Measurements from ENCODE around the gene ABCA6.

The ABCA6 gene

DNA sequence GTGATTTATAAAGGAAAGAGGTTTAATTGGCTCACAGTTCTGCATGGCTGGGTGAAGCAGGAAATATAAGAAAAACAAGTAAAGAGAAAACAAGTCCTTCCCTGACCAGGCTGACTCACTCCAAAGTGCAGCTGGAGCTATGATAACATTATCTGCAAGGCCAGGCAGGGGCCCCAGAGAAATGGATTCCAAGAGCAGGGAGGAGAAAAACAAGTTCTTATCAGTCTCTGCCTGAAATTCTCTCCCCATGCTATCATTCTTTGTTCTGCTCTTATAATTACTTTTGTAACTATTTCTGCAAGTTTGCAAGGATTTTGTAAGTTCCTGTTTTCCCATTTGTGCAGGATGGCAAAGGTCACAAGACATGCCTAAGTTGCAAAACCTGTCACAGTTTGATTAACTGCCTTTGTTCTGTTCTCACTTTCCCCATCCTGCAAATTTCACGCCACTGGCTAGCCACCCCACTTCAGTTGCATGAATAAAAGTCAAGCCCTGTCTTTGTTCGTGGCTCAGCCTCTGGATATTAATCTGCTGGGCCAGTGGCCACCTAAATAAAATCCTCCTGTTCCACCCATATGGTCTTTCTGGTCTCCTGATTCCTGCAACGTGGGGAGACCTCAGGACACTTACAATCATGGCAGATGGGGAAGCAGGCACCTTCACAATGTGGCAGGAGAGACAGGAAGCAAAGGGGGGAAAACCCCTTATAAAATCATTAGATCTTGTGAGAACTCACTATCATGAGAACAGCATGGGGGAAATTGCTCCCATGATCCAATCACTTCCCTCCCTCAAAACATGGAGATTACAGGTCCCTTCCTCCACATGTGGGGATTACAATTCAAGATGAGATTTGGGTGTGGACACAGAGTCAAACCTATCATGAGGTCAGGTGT, 94.1 kb downstream of the ABCA6 start:
- DNase-seq (ENCODE audit: low read depth) = peak; percentile 29

DNA sequence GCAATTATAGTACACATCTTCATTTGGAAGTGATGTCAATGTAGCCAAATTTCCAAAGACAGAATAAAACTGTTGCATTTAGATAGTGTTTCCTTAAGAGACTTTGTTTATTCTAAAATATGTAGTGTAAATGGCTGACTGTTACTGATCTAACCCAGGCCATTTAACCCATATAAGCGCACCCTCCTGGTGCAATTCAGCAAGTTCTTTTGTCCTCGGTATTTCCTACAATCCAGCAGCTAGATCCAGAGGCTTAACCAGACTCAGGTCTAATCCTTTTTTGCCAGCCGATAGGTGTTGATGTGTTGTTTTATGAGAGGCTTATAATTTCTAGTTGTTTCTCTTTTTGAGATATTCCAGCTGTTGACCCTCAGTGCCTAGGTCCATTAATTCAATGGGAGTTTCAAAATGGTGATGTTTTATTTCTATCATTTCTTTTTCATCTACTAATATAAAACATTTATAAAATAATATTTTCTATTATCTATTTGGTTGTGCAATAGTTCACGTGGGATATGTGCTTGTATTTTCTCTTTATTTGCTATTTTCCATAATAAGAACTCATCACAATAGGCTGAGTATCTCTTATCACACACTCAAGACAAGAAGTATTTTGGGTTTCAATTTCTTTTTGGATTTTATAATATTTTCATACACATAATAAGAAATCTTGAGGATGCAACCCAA, 95.4 kb downstream of the ABCA6 start:
- no peak for DNase-seq (ENCODE audit: low read depth)

- DNase-seq (ENCODE audit: low read depth) = no peak
Observed at GRCh38 chr17:69045646-69046045, 96.0 kb downstream of the ABCA6 start.

DNA sequence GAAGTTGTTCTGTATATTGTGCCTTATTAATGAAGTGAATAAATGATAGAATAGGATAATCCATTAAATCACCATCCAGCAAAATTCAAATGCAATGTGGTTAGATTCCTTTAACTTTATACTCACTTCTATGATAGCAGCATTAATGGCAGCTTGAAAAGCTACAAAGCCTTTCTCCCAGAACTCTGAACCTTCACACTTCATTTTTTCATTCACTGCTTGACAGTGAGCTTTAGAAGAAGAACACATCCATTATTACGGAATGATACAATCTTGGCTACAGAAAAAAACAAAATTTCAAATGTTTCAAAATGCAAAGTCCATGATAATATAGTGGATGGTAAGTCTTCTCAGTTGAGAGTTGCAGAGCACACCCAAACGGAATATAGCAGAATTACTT, 97.3 kb downstream of the ABCA6 start:
- DNase-seq (ENCODE audit: low read depth) = no peak

- no peak for DNase-seq (ENCODE audit: low read depth)
Observed at GRCh38 chr17:69043098-69043734, 98.5 kb downstream of the ABCA6 start.

DNA sequence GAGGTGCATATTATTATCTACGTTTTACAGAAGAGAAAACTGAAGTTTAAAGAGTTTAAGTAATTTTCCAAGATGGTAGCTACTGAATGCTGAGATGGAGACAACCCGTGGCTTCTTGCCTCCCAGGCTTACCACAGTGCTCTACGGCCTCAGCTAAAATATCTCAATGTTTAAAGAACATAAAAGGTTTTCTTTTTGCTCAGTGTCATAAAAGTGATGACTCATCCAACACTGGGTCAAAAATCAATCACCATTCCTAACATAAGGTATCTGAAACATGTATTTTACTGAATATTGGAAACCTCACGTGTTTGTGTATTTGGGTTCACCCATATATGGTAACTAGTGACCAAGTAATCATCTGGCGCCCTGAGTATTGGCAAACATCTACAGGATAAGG, 99.4 kb downstream of the ABCA6 start:
- DNase-seq (ENCODE audit: low read depth) = no peak

GRCh38 chr17:69031839-69032238, 109.9 kb downstream of the ABCA6 start:
- DNase-seq (ENCODE audit: low read depth) = no peak

DNA sequence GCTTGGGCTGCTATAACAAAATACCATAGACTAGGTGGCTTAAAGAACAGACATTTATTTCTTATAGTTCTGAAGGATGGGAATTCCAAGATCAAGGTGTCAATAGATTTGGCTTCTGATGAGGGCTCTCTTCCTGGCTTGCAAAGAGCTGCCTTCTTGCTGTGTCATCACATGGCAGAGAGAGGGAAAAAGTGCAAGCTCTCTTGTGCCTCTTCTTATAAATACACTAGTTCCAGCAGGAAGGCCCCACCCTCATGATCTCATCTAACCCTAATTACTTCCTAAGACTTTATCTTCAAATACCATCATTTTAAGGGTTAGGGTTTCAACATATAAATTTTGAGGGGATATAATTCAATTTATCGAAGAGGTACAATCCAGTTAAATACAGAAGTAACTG, 111.5 kb downstream of the ABCA6 start:
- DNase-seq (ENCODE audit: low read depth) = peak; percentile 11
